Hypothalamus (tissue), 51 donors: ENCODE measurements around the gene DAG1.
"Not testable (repeated sequence)": the region's sequence is repeated elsewhere in the genome, so short reads cannot be mapped to it uniquely, and the experiment has no call there.

Experiments used
- DNase-seq, 51 donors: peaks; one replicate each; lab custom pipeline; 2025; lab: John Stamatoyannopoulos, UW

The DAG1 gene

GRCh38 chr3:49469037-49469935 lies 781 bp upstream of the DAG1 start:
- peak in 30 of 51 donors; percentile 10 to 67 (median 44) for DNase-seq

- DNase-seq: peak in 2 of 51 donors; percentile 45 to 54
These were observed 800 bp downstream of the DAG1 start for GRCh38 chr3:49470714-49471420.

- DNase-seq: no peak
These were observed 1.9 kb downstream of the DAG1 start for GRCh38 chr3:49471856-49472495.

DNA sequence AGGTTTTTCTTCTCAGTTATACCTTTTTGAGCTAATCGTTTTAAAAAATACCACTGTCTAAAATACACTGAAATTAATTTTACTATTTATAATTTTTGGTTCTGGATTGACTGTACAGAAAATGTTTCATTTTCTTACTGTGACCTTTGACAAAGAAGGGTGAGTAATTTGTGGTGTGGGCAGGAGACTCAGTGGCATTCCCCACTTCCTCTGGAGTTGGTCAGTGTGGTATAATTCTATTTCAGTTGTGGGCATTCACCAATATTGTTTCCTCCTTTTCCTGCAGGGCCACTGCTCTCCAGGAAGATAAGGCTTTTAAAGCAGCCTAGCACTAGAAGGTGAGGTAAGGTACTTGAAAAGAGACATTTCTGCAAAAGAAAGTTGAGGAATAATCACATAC lies 6.5 kb downstream of the DAG1 start:
- no peak for DNase-seq

- no peak for DNase-seq
These were observed 12.7 kb downstream of the DAG1 start for GRCh38 chr3:49482766-49483165.

- no peak for DNase-seq
These were observed 14.4 kb downstream of the DAG1 start for GRCh38 chr3:49484471-49484870.

- no peak for DNase-seq
These were observed 19.2 kb downstream of the DAG1 start for GRCh38 chr3:49489247-49489646.

DNA sequence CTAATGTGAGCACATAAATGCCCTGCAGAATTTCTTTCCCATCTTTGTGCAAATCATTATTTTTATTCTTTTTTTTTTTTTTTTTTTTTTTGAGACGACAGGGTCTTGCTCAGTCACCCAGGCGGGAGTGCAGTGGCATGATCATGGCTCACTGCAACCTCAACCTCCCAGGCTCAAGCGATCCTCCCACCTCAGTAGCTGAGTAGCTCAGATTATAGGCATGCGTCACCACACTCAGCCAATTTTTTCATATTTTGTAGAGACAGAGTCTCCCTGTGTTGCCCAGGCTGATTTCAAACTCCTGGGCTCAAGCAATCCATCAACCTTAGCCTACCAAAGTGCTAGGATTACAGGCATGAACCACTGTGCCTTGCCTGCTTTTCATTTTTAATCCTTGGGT lies 22.9 kb downstream of the DAG1 start:
- no peak for DNase-seq

DNA sequence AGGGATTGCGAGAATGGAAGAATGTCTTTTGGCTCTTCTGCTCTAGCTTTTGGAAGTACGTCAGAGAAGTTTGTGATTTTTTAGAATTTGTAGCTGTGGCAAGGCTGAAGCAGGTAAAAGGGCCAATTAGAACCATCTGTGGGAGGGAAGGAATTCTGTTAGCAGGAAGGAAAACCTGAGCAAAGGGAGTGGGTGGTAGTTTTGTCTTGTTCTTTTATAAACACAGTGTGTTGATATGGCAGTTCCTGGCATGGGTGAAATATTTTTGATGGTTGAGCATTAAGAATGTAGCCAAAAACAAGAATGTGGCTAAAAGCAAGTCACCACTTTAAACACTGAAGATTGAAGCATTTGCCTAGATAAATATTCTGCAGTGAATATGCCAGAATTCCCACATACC lies 23.8 kb downstream of the DAG1 start:
- DNase-seq: peak in 1 of 51 donors; percentile 31

DNA sequence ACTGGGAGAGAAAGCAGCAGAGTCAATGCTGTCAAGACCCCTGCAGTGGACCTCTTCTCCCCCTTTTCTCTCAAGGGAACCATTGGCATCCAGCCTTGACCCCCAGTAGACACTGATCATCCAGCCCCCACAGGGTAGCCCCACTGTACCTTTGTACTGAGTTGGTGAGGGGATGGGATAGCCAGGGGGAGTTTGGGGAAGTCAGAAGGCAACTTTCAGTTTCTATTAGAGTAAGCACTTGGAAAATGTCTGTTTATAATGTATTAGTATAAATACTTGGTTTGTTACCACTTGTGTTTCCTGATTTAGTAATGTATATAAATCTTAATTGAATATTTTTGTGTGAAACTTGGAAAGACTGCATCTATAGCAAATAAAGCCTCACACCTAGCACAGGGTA lies 25.0 kb downstream of the DAG1 start:
- no peak for DNase-seq

DNA sequence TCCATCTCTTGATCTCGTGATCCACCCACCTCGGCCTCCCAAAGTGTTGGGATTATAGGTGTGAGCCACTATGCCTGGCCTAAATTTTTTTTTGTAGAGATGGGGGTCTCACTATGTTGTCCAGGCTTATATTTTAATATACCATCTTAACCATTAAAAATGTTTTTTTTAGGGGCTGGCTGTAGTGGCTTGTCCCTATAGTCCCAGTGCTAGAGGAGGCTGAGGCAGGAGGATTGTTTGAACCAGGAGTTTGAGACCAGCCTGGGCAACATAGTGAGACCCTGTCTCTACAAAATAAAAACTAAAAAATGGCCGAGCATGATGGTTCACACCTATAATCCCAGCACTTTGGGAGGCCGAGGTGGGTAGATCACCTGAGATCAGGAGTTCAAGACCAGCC lies 26.8 kb downstream of the DAG1 start:
- DNase-seq: not testable (repeated sequence)

DNA sequence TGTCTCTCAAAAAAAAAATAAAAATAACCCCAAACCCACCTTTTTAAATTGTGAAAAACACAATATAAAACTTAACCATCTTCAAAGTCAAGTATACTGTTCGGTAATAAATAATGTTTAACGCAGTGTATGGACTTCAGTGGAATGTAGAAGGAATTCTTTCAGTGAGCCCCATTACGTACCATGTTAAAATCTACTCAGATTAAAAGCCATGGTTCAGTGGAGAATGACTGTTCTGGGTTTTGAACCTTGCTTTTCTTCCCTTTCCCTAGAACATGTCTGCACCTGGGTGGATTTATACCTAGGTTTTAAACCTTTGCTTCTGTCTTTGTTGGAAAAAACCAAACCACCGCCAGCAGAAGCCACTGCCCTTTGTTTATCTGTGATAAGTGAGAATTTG lies 27.5 kb downstream of the DAG1 start:
- no peak for DNase-seq

- no peak for DNase-seq
These were observed 28.2 kb downstream of the DAG1 start for GRCh38 chr3:49498239-49498638.

DNA sequence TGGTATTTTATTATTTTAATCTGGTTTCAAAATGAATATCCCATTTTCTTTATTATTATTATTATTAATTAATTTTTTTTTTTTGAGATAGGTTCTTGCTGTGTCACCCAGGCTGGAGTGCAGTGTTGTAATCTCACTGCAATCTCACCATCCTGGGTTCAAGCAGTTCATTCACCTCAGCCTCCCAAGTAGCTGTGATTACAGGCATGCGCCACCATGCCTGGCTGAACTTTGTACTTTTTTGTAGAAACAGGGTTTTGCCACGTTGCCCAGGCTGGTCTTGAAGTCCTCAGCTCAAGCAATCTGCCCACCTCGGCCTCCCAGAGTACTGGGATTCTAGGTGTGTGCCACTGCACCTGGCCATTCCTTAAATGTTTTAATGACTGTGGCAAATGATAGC lies 28.6 kb downstream of the DAG1 start:
- no peak for DNase-seq

DNA sequence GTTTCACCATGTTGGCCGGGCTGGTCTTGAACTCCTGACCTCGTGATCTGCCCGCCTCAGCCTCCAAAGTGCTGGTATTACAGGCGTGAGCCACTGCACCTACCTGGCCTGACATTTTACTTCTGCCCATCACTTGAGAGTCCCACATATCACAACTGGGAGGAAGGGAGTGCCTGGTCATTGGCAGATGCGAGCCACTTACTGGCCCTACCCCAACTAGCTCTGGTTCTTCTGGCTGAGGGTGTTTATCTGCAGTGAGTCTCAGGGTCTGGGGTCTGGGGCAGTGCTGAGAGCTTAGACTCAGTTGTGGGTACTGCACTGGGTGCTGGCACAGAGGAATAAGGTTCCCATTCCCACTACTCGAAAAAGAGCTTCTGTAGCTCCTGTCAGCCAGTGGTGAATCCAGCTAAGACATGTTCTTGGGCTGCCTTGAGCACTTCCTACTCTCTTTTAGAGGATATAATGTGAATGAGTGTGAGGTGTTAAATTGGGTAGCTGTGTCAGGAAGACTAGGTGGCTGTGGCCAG lies 30.2 kb downstream of the DAG1 start:
- no peak for DNase-seq

DNA sequence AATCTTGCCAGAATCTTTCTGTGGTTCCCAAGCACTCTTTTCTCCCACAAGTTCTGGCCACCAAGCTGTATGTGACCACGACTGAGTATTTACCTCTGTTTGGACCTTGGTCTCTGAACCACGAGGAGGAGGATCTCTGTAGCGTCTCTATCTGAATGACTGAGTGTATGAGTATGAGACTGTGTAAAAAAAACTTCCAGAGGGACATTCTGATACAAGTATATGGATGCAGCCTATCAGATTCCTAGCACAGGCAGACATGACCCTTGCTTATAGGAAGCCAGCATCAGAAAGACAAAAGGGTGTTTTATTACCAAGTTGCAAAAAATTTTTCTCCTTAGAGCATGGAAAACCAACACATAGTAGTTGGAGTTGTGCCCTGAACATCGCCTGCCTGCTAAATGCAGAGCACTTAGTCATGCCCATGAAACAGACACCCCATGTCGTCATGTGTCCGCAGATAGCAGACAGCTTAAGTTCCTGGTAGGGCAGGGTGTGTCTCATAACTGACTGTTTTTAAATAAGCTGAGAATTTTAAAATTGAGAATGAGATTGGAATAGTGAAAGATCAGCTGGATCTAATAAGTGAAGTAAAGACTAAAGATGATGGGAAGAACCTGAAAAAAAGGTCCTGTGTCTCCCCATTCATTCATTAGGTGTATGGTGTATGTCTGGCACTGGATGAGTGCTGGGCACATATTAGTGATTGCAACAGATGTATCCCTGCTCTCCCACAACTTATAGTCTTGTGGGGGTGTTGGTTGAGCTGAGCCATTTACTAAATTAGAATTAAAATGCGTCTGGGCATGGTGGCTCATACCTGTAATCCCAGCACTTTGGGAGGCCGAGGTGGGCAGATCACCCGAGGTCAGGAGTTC lies 30.9 kb downstream of the DAG1 start:
- peak in 2 of 51 donors; percentile 4 to 11 for DNase-seq

DNA sequence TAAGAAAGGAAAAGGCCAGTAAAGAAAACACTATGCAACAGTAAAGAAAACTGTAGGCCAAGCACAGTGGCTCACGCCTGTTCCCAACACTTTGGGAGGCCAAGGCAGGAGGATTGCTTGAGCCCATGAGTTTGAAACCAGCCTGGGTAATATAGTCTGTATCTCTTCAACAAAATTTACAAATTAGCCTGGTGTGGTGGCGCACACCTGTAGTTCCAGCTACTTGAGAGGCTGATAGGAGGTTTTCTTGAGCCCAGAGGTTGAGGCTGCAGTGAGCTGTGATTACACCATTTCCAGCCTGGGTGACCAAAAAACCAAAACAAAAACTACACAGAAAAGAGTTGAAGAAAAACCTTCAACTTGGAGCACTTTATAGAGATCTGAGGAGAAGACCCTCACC lies 31.8 kb downstream of the DAG1 start:
- DNase-seq: no peak

DNA sequence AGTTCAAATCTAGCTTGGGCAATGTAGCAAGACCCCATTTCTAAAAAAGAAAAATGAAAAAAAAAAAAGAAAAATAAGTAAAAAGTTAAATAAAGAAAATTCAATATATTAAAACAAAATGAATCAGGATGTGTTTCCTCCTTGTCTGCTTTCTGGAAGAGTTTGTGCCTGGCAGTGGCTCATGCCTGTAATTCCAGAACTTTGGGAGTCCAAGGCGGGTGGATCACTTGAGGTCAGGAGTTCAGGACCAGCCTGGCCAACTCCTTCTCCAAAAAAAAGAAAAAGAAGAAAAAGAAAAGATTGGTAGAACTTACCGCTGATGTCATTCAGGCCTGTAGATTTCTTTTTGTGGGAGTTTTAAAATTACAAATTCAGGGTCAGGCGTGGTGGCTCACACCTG lies 36.8 kb downstream of the DAG1 start:
- no peak for DNase-seq

DNA sequence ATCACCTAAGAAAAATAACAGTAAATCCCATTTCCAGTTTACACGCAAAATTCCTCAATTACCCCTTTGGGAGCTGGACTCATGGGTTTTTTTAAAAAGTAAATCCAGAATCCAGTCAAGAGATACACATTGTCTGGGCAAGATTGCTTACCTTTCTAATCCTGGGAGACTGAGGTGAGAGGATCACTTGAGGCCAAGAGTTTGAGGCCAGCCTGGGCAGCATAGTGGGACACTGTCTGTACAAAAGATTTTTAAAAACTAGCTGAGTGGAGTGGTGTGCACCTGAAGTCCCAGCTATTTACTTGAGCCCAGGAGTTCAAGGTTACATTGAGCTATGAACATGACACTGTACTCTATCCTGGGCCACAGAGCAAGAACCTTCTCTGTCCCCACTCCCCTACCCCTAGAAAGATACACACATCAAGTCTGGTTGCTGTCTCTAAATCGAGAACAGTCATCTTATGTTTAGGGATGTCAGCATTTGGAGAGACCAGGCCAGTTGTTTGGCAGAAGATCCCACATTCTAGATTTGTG lies 39.0 kb downstream of the DAG1 start:
- no peak for DNase-seq

- no peak for DNase-seq
These were observed 41.6 kb downstream of the DAG1 start for GRCh38 chr3:49511639-49512038.
